ENCODE data around the gene LPCAT3.

LPCAT3 gene, protein sequence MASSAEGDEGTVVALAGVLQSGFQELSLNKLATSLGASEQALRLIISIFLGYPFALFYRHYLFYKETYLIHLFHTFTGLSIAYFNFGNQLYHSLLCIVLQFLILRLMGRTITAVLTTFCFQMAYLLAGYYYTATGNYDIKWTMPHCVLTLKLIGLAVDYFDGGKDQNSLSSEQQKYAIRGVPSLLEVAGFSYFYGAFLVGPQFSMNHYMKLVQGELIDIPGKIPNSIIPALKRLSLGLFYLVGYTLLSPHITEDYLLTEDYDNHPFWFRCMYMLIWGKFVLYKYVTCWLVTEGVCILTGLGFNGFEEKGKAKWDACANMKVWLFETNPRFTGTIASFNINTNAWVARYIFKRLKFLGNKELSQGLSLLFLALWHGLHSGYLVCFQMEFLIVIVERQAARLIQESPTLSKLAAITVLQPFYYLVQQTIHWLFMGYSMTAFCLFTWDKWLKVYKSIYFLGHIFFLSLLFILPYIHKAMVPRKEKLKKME

DNA sequence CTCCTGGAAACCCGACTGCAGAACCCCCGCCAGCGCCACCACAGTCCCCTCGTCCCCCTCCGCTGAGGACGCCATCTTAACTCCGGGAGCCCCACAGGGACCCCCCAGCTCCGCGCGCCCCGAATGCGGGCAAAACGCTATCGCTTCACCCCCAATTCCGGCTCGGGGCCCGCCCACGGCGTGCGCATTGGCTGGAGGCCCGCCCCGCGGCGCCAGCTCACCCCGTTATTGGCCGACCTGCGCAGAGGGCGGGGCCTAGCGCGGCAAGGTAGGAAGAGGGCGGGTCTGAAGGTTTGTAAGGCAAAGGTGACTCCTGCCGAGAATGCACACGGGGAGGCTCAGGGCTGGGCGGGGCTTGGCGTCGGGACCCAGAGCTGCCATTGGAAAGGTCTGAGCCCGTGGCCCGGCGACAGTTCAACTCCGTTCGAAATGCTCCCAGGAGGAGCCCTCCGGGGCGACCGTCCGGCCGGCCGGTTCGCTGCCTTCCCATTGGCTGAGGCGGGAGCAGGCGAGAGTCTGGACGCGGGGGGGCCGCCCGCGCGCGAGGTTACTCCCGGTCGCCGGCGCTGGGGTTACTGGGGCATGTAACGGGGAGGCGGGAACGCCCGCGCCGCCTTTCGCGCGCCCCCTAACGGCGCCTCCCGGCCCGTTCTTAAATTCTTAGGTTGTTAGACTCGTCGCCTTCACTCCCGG, at the start of gene LPCAT3:
TSS of gene LPCAT3 (minus strand) at position 127 of the 693 bp plus-strand sequence. CDS start at position 75, 52 bp downstream.
- TF ChIP-seq, protein P1, sequence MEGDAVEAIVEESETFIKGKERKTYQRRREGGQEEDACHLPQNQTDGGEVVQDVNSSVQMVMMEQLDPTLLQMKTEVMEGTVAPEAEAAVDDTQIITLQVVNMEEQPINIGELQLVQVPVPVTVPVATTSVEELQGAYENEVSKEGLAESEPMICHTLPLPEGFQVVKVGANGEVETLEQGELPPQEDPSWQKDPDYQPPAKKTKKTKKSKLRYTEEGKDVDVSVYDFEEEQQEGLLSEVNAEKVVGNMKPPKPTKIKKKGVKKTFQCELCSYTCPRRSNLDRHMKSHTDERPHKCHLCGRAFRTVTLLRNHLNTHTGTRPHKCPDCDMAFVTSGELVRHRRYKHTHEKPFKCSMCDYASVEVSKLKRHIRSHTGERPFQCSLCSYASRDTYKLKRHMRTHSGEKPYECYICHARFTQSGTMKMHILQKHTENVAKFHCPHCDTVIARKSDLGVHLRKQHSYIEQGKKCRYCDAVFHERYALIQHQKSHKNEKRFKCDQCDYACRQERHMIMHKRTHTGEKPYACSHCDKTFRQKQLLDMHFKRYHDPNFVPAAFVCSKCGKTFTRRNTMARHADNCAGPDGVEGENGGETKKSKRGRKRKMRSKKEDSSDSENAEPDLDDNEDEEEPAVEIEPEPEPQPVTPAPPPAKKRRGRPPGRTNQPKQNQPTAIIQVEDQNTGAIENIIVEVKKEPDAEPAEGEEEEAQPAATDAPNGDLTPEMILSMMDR (IDR thresholded peaks at IDR 0.05) = peak; percentile 81; the same call in 1 of the 2 replicates

DNA sequence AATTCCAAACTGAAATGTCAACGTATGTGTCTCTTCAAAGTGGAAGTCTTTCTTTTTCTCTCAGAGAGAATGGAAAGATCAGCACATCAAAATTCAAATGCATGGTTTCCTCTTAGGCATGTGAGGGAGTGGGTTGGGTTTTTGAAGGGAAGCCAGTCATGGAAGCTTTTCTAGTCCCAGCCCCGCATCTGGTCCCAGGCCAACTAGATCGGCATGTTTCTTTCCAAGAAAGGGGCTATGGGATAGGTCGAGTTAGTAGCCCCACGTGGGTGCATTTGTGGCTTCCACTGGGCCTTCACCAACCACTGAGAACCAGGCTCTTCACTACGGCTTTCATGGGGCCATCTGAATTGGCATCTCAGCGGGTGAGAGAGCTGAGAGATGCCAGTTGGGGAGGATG, 48.8 kb upstream of the LPCAT3 start:
- TF ChIP-seq, protein P1 (IDR thresholded peaks at IDR 0.05) = no peak

DNA sequence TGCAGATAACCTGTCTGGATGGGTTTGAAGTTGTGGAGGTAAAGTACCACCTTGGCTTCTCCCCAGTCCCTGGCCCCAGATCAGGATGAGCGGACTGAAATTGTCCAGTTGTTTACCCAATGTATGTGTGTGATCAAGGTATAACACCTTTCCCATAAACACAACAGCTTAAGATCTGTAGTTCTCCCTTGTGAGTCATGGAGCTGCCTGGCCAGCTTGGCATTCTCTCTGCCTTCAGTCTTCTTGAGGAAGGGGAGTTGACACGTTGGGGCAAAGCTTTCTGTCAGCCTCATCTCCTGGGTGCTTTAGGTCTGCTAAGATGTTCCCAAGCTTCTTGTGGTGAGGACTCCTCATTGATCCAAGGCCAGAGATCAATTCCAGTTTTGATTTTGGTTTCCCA, 48.3 kb upstream of the LPCAT3 start:
- TF ChIP-seq, protein P1 (IDR thresholded peaks at IDR 0.05) = no peak

DNA sequence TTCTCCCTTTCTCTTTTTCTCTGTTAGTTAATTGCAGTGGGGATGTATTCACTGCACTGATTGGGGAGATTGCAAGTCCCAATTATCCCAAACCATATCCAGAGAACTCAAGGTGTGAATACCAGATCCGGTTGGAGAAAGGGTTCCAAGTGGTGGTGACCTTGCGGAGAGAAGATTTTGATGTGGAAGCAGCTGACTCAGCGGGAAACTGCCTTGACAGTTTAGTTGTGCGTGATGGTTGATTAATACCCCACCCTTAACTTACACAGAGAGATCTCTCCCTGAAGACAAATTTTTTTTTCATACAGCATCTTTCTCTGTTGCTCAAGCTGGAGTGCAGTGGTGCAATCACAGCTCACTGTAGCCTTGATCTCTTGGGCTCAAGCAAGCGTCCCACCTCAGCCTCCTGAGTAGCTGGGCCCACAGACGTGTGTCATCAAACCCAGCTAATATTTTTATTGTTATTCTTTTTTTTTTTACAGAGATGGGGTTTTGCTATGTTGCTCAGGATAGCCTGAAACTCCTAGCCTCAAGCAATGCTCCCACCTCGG, 46.9 kb upstream of the LPCAT3 start:
- TF ChIP-seq, protein P1 (IDR thresholded peaks at IDR 0.05) = no peak

DNA sequence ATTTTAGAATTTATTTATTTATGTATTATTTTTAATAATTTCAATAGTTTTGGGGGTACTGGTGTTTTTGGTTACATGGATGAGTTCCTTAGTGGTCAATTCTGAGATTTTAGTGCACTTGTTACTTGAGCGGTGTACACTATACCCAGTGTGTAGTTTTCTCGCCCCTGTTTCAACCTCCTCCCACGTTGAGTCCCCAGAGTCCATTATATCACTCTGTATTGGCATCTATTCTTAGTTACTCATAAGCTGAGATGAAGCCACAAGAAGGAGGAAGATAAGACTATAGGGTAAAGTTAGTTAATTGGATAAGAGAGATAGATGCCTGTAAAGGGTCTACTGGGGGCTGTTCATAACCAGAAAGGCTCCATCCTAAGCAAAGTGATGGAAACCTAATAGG, 46.2 kb upstream of the LPCAT3 start:
- TF ChIP-seq, protein P1 (IDR thresholded peaks at IDR 0.05) = no peak

DNA sequence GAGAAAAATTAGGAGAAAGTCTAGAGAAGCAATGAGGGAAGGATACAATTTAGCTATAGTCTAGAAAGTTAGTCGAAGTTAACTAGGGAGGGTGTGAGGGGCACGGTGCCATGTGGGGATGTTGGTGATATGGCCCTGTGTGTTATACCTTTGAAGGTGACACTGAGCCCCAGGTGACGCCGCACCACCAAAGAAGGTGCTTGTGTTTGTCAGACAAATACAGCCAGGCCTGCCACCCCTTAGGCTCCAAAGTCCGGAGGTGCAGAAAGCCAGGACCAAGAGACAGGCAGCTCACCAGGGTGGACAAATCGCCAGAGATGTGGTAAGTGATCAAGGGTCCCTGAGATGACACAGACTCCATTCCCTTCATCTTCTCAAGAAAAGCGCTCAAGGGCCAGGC, 43.3 kb upstream of the LPCAT3 start:
- TF ChIP-seq, protein P1 (IDR thresholded peaks at IDR 0.05) = no peak

DNA sequence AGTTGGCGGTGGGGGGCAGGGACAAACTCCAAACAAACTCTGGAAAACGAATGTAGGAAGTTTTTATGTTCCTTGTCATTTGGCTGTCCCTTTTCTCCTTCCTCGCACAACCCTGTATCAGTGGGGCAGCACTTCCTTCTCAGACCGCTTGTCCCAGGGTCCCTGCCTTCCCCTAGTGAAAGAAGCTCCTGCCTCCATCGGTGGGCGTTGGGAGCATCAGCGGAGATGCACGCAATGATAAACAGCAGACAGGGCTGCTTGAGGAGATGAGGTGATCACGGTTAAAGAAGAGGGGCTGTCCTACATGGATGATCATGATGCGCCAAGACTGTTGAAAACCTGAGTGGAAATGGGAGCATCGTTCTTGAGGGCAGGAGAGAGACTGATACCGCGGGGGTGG, 42.9 kb upstream of the LPCAT3 start:
- TF ChIP-seq, protein P1 (IDR thresholded peaks at IDR 0.05) = no peak
